NCI-H1417 (cell line): ENCODE data around the gene TBX15.

ENCODE experiments used
- DNase-seq, 3 experiments: peaks; one replicate each; lab custom pipeline; 2025; lab: John Stamatoyannopoulos, UW

Gene TBX15

DNA sequence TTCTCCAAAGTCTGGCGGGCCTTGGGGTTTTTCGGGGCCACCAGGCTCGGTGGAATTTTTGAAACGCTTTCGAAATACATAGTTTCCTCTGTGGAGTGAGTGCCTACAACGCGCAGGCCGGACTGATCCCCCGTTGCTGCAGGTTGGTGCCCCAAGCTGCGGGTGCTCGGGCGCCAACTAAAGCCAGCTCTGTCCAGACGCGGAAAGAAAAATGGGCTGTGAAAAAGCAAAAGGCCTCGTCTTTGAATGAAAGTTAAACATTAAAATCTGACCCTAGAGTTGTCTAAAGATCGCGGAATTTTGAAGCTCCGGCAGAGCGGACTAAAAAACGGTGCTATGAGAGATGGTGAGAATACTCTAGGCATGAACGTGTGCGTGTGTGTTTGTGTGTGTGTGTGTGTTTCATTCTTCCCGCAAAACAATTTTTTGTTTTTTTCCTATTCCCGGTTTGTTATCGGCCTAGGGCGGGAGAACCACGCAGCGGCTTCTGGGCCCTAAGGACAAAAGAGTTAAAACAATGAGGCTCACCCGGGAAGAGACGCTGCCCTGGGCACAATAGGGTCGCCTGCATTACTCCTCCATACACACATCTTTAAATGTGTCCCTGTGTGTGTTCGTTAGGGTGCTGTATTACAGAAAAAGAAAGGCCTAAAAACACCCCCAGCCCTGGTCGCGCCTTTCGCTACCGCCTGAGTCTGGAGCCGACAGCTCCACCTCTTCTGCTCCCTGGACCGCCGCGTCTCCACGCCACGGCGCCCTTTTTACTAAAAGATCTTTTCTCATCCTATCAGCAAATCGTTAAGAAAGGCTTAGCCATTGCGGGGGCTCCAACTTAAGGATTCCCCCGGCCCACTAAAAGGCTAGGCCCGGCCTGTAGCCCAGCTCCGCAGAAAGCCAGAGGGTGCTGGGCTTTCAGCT lies 3.2 kb downstream of the TBX15 start:
- DNase-seq: no peak

DNA sequence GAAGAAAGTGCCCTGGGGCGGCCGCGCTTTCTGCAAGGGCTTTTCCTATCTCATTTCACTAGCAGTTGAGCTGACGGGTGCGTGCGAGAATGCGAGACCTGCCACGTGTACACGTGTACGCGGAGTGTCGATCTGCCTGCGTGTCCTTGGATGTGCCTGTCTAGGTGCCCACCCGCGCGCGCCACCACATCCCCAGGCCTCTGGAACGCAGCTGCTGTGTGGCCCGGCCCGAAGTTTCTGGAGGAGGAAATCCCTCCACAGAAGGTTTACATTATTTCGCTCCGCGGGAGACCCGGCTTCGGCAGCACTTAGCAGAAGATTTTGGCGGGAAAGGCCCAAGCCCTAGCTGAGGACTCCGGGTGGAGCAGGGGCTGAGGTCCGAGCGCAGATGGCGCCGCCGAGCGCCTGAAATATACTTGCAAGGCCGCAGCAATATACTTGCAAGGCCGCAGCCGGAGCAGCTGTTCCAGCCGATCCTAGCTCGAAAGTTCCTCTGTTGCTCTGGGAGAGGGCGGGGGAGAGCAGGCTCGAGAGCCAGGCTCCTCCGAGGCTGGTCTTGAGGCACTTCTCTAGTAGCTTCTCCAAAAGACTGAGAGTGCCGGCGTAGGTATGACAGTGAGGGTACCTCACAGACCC lies 3.9 kb downstream of the TBX15 start:
- DNase-seq: no peak

- no peak for DNase-seq
These were observed 4.5 kb downstream of the TBX15 start for GRCh38 chr1:118983558-118984041.

- no peak for DNase-seq
These were observed 5.2 kb downstream of the TBX15 start for GRCh38 chr1:118982821-118983557.

DNA sequence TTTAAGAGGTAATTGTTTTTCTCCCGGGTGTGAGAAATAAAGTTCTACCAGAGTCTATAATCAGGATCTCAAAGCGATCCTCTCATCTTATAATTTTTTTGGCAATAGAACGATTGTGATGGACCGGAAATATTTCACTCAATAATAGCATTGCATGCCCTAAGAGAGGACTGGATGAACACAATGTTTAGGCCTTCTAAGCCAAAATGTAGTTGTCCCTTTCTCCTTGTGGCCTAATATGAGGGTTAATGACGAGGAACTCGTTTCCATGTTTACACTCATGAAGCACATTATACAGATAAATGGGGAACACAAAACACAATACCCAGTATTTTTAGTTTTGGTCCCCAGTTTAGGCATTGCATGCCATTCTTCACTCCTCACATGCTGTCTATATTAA lies 5.9 kb downstream of the TBX15 start:
- DNase-seq: no peak

GRCh38 chr1:118981436-118981835 lies 6.7 kb downstream of the TBX15 start:
- no peak for DNase-seq

- DNase-seq: no peak
These were observed 8.2 kb downstream of the TBX15 start for GRCh38 chr1:118979754-118980575.

DNA sequence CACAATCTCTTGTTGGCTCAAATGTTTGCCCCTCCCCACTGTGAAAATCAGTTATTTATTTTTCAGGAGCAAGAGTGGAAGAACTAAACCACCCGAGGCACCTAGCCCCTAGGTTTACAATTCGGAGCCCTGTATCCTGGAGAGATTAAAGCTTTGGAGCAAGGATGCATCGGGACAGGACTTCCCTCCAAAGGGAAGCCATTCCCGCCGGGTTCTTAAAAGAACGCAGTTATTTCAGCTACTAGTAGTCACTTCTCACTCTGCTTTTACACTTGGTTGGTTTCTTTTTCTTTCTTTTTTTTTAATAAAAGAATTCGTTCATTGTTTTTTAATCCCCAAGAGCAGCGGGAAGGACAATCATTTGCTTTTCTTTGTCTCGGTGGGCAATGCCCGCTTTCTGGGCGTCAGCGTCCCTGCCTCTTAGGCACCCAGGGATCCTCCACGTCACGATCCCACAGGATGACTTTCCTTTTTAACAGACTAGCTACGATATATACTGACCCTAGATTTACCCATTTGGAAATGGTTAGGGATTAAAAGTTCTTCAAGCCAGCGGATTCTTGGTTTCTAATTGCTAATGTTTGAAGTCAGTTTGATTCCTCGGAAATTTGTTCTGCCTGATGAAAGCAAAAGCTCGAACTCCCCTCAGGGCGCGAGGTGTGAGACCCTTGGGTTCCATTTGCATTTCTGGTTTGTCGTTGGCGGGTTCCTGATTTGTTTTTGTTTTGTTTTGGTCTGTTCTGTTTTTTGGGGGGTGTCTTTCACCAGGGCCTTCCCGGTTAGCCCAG lies 9.0 kb downstream of the TBX15 start:
- no peak for DNase-seq

- DNase-seq: no peak
These were observed 10.5 kb downstream of the TBX15 start for GRCh38 chr1:118977600-118977999.

- no peak for DNase-seq
These were observed 13.5 kb downstream of the TBX15 start for GRCh38 chr1:118974661-118975060.

GRCh38 chr1:118973531-118974137 lies 14.5 kb downstream of the TBX15 start:
- no peak for DNase-seq

DNA sequence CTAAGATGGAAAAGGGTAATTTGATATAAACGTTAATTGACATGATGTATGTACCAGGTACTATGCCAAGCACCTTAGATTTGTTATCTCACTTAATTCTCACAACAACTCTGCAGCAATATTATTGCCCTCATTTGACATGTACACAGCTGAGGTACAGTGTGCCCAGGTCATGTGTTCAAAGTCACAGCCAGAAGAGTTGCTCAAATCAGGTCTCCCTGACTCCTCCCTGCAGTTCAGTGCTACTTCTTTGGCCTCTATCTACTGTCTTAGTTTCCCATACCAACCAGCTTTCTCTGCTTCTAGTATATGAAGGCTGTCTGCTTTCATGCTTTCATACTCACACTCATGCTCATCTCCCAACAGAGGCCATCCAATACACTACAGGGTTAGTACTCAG lies 15.1 kb downstream of the TBX15 start:
- DNase-seq: no peak

GRCh38 chr1:118970451-118970850 lies 17.7 kb downstream of the TBX15 start:
- no peak for DNase-seq

- DNase-seq: no peak
These were observed 24.4 kb downstream of the TBX15 start for GRCh38 chr1:118963456-118964430.

DNA sequence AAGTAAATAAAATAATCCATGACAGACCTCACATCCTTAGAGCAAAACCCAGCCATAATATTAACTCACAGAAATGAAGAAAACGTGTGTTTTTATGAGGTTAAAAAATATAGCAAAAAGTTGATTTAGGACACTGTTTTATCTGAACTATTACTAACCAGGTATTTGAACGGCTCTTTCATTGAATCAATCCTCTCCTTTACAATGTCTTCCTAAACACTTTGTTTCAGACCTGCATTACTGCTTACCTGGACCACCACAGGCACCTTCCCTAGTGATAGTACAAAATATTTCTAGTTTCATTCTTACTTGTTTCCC lies 25.0 kb downstream of the TBX15 start:
- DNase-seq: no peak

DNA sequence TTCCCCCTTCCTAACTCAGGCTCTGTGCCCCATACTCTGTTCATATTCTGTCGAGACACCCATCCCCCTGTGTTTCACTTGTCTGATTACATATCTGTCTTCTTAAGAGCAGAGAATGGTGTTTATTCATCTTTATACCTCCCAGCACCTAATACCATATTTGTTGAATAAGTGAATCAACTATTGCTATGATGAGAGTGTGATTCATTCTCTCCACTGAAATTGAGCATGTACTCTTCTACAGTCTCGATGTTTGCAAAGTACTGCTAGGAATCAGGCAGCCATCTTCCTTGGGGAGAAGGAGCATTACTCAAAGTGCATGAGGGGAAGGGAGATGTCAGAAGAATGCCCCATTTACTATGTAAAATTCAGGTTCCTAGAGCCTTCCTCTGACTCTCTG lies 27.0 kb downstream of the TBX15 start:
- no peak for DNase-seq

GRCh38 chr1:118960567-118961136 lies 27.5 kb downstream of the TBX15 start:
- DNase-seq: no peak

GRCh38 chr1:118960026-118960561 lies 28.0 kb downstream of the TBX15 start:
- no peak for DNase-seq
